ENCODE data around the gene CCR1.

- no peak for TF ChIP-seq CTCF (IDR thresholded peaks at IDR 0.05; ENCODE audit: low read depth, low read length, poor library complexity, severe bottlenecking)
- TF ChIP-seq EZH2phosphoT487 (IDR thresholded peaks at IDR 0.05; ENCODE audit: borderline replicate concordance, low read length) = no peak
Measured at GRCh38 chr3:46238386-46238785, 30.3 kb upstream of the CCR1 start.
